Measurements from ENCODE around the gene ITGB4.

Gene ITGB4

DNA sequence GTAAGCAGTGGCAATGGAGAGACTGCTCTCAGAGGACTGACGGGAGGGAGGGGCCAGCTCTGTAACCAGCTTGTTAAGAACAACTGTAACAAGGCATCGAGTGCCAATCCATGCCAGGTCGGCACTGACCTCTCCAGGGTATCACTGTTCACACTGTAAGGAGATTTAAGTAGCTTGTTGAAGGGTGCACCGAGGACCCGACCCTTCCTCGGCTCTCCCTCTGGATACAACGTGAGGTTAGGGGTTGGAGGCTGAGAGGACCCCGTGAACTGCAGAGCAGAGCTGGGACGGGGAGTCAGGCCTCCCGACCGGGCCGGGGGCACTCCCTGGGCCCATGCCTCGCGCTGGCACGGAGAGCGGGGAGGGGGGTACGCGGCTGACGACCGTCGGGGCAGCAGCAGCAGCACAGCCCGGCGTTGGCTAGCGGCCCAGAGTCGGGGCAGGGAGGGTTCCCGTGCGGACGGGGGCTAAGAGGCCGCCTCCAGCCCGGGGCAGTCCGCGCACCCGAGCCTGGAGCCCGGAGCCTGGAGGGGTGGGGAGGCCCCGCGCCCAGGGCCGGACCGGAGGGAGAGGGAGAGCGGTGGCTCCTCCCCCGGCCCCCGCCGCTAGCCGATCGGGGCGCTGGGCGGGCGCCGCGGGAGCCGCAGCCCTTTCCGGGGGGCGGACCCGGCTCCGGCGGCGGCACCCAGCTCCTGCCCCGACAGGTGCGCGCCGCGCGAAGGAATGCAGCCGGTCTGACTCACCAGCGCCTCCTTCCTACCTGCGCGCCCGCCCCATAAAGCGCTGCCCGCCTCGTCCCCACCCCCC lies at the start of gene ITGB4:
Gene ITGB4 (plus strand): TSS at position 804 of the 807 bp plus-strand sequence. CDS start 3,245 bp downstream, outside the sequence.
- H3K4me1 Mint-ChIP-seq (ENCODE audit: low read depth) = peaks cover 4% of the 10 kb centered on the region
- H3K4me3 Mint-ChIP-seq = peak within 1 kb of the TSS; percentile 85
- H3K27me3 Mint-ChIP-seq = peaks cover 2% of the 10 kb centered on the region
- H3K9me3 Mint-ChIP-seq (ENCODE audit: low read depth) = no peaks in the 10 kb centered on the region
- no peak within 1 kb of the TSS for H3K27ac Mint-ChIP-seq
- H3K36me3 Mint-ChIP-seq = no peaks in the 10 kb centered on the region

DNA sequence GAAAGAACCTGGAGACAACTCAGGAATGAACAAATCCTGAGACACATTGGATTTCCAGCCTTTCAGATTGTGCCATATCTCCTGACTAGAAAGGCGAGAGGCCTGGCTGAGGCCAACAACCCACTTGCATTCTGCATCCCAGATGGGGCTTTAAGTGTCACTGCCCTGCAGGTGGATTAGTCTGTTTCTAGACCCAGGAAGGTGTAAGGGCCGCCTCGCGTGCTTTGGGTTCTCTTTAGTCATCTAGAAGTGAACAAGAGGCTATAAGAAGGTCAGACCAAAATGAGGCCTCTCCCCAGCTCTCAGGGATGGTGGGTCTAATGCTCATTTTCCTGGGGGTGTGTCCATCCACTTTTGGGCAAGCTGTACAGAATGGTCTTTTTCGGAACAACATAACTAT lies 49.2 kb upstream of the ITGB4 start:
- H3K4me1 Mint-ChIP-seq (ENCODE audit: low read depth) = peaks cover 24% of the 10 kb centered on the region
- no peaks in the 10 kb centered on the region for H3K27me3 Mint-ChIP-seq
- no peaks in the 10 kb centered on the region for H3K9me3 Mint-ChIP-seq (ENCODE audit: low read depth)
- no peak overlapping the region for H3K4me3 Mint-ChIP-seq
- no peak overlapping the region for H3K27ac Mint-ChIP-seq
- H3K36me3 Mint-ChIP-seq = peaks cover 3% of the 10 kb centered on the region

DNA sequence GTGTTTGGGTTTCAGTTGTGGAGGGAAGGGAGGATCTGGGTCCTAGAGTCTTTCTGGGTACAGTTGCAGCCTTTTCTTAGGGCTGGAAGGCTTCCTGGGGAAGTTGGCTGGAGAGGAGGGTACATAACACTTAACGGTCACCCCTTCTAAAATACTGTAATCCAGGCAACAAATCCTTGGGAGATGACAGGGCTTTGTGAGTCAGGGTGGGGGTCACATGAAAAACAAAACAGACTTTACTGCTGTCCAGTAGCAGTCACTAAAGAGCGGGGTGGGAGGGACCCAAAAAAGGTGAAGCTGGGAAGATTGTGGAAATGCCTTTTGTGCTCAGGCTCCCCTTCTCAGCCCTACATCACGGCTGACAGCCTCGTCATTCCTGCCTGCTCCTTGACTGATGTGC lies 47.8 kb upstream of the ITGB4 start:
- Mint-ChIP-seq H3K27ac (peak overlapping the region; percentile 50), H3K4me3 (no peak overlapping the region), H3K36me3 (peaks cover under 1% of the 10 kb centered on the region), H3K9me3 (ENCODE audit: low read depth) (no peaks in the 10 kb centered on the region), H3K4me1 (ENCODE audit: low read depth) (peaks cover 22% of the 10 kb centered on the region), H3K27me3 (no peaks in the 10 kb centered on the region)

DNA sequence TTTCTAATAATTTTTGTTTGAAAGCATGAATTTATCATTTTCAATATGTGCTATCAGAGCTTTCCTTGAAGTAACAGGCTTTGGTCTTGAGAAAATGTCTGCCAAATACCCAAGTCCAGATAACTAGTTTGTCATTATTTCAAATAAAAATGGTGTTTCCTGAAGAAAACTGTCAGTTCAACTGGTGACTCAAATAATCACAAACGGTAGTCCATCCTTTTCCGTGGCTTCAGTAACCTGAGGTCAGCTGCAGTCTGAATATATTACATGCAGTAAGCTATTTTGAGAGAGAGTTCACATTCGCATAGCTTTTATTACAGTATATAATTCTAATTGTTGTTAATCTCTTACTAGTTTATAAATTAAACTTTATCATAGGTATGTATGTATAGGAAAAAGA lies 44.8 kb upstream of the ITGB4 start:
- H3K27ac Mint-ChIP-seq = no peak overlapping the region
- H3K4me1 Mint-ChIP-seq (ENCODE audit: low read depth) = peaks cover 10% of the 10 kb centered on the region
- H3K9me3 Mint-ChIP-seq (ENCODE audit: low read depth) = no peaks in the 10 kb centered on the region
- H3K27me3 Mint-ChIP-seq = no peaks in the 10 kb centered on the region
- H3K36me3 Mint-ChIP-seq = no peaks in the 10 kb centered on the region
- H3K4me3 Mint-ChIP-seq = no peak overlapping the region

DNA sequence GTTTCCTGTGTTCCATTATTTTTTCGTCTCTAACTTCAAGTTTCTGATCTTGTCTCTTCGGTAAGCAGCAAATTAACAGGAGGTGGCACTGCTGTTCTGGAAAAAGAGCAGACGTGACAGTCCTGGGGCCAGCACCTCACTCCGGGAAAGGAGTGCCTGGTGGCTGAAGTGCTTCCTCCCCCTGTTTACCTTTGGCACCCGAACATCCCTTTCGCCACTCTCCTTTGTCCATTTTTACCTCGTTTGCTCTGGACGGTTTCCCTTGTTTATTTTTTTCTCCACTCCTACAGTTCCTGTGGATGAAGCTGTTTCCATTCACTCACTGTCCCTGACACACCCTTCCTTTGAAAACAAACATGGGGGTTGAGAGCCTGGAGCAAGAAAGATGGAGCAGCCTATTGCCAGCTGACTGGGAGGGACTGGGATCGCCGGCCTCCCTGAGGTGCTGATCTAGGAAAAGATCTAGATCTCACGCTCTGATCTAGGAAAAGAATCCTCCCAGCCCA lies 41.5 kb upstream of the ITGB4 start:
- Mint-ChIP-seq H3K27ac (no peak overlapping the region), H3K9me3 (ENCODE audit: low read depth) (no peaks in the 10 kb centered on the region), H3K4me3 (no peak overlapping the region), H3K4me1 (ENCODE audit: low read depth) (peaks cover 16% of the 10 kb centered on the region), H3K36me3 (no peaks in the 10 kb centered on the region), H3K27me3 (no peaks in the 10 kb centered on the region)

DNA sequence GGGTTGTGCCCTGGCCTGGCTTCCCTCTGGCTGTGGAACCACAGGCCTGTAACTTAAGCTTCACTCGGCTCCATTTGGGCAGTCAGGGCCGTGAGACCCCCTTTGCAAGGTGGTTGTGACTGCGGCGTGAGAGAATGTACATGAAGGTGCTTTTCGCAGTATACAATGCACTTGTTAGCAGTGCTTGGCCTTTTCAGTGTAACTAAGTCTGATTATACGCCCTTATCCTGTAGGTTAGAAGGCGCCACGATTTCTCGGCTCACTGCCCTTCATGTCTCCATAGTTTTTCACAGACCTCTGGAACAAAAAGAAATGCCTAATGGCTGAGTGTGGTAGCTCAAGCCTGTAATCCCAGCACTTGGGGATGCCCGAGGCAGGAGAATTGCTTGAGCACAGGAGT lies 40.8 kb upstream of the ITGB4 start:
- Mint-ChIP-seq H3K4me1 (ENCODE audit: low read depth) (peaks cover 15% of the 10 kb centered on the region), H3K4me3 (no peak overlapping the region)

DNA sequence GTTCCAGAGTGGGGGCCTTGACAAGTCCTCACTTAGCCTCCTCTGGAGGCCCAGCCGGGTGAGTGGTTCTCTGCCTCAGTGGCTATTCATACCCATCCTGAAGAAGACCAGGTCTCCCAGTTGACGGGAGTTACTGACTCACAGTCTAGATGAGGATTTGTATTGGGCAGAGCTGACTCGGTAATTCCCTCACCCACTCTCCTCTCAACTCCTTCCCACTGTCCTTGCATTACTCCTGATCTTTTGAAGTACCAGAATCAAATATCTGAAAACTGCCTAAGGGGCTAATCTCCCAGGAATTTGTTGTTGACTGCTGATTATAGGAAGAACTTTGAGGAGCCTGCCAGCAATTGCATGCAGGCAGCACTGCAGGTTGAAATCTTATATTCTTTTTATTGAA lies 40.0 kb upstream of the ITGB4 start:
- no peaks in the 10 kb centered on the region for H3K9me3 Mint-ChIP-seq (ENCODE audit: low read depth)
- peaks cover 21% of the 10 kb centered on the region for H3K4me1 Mint-ChIP-seq (ENCODE audit: low read depth)
- no peak overlapping the region for H3K27ac Mint-ChIP-seq
- no peaks in the 10 kb centered on the region for H3K27me3 Mint-ChIP-seq
- no peak overlapping the region for H3K4me3 Mint-ChIP-seq
- no peaks in the 10 kb centered on the region for H3K36me3 Mint-ChIP-seq

More for the DNA sequence above, 40.8 kb upstream of the ITGB4 start:
- no peaks in the 10 kb centered on the region for H3K36me3 Mint-ChIP-seq
- no peak overlapping the region for H3K27ac Mint-ChIP-seq
- H3K27me3 Mint-ChIP-seq = no peaks in the 10 kb centered on the region
- H3K9me3 Mint-ChIP-seq (ENCODE audit: low read depth) = no peaks in the 10 kb centered on the region

DNA sequence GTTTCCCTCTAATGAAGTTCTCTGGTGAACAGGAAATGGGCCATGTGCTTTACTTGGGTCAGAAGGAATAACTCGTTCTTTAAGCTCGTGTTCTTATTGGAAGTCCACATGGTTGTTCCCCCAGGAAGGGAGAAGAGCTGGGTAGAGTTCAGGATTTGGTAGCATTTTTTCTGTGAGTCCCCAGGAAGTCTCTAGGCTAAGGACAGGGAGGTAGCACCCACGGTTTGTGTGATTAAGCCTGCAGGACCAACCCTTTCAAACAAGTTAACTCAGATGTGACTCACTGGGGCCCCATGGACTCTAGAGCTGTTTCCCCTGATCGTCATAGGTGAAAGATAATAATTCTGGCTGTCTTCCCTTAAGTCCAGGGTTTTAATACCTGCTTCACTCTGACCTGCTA lies 37.7 kb upstream of the ITGB4 start:
- Mint-ChIP-seq H3K27me3 (no peaks in the 10 kb centered on the region), H3K27ac (no peak overlapping the region), H3K4me3 (no peak overlapping the region)

DNA sequence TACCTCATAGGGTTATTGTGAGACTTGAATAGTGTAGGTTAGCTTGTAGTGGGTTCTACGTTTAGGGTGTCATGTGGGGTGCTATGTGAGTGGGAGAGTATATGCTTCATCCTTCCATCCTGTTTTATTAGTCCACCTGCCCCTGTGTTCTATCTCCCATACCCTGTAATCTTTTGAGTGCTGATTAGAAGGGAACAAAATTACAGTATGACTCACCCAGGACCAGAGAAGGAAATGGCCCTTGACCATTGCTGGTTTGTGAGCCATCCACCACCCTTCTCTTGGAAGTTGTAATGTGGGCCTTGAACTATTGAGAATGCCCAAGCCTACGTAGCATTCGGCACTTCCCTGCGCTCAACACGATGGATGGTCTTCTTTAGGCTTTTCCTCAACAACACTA lies 37.0 kb upstream of the ITGB4 start:
- H3K9me3 Mint-ChIP-seq (ENCODE audit: low read depth) = no peaks in the 10 kb centered on the region
- no peak overlapping the region for H3K4me3 Mint-ChIP-seq
- H3K27me3 Mint-ChIP-seq = no peaks in the 10 kb centered on the region
- H3K36me3 Mint-ChIP-seq = peaks cover 3% of the 10 kb centered on the region
- H3K4me1 Mint-ChIP-seq (ENCODE audit: low read depth) = peaks cover 42% of the 10 kb centered on the region
- no peak overlapping the region for H3K27ac Mint-ChIP-seq

More for the DNA sequence above, 37.7 kb upstream of the ITGB4 start:
- Mint-ChIP-seq H3K36me3 (peaks cover 3% of the 10 kb centered on the region), H3K4me1 (ENCODE audit: low read depth) (peaks cover 36% of the 10 kb centered on the region), H3K9me3 (ENCODE audit: low read depth) (no peaks in the 10 kb centered on the region)

DNA sequence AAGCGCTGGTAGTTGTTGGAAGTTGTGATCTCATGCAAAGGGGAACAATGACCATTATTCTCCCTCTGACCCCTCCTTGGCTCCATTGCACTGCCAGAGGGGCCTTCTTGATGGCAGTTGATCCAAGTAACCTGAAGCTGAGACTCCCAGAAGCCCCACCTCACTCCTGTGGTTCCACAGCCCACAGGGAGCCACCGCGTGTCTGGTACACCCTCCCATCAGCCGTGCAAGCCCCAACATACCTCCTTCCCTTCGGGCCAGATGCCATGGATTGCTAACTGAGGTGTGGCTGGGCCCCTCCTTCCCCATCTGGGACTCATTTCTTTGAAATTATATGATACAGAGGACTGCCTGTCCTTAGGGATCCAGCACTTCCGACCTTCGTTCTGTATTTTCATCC lies 36.3 kb upstream of the ITGB4 start:
- Mint-ChIP-seq H3K4me1 (ENCODE audit: low read depth) (peaks cover 49% of the 10 kb centered on the region), H3K9me3 (ENCODE audit: low read depth) (no peaks in the 10 kb centered on the region), H3K27ac (no peak overlapping the region), H3K4me3 (no peak overlapping the region), H3K27me3 (no peaks in the 10 kb centered on the region), H3K36me3 (peaks cover 3% of the 10 kb centered on the region)

DNA sequence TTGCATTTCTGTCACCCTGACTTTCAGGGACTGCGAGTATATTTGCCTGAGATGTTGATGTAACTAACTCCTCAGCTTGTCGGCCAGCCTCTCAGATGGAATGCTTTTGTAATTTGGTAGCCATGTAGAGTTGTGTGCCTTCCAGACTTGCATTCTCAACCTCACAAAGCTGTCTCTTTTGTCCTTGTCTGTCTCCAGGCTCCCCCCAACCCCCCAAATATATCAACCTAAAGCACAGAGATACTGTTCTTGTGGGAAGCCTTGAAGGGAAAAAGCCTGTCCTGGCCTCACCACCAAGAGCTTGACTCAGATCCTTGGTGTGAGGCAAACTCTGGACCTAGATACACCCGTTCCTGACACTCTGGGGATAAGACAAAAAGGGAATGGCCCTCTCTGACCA lies 35.8 kb upstream of the ITGB4 start:
- Mint-ChIP-seq H3K36me3 (peaks cover 3% of the 10 kb centered on the region), H3K4me1 (ENCODE audit: low read depth) (peaks cover 53% of the 10 kb centered on the region), H3K9me3 (ENCODE audit: low read depth) (no peaks in the 10 kb centered on the region), H3K4me3 (no peak overlapping the region), H3K27me3 (no peaks in the 10 kb centered on the region), H3K27ac (no peak overlapping the region)

DNA sequence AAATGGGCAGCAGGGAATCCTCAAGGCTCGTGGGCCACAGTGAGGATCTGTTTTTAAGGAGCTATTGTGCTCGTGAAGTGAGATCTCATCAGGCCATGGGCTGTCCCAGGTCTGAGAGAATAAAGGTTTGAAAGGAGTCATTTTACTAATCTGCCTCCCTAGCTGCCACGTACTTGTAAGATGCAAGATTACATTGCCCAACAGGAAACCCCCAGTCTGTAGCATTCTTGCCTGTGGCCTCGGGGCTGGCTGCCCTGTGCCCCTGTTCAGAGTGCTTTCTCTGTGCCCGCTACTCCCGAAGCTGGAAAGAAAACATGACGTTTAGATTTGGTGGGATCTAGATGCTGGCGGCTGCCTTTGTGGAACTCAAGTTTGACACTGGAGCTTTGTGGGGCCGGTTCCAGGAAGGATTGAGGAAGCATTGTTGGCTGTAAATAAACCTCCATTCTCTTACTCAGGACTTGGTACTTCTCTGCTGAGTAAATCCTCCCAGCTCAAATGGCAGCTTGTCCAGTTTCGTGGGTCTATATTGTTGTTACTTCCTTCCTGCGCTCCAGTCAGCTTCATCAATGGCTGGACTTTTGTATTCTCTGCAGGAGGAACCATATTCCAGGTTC lies 32.9 kb upstream of the ITGB4 start:
- H3K36me3 Mint-ChIP-seq = peaks cover 3% of the 10 kb centered on the region
- H3K27ac Mint-ChIP-seq = peak overlapping the region; percentile 87
- peaks cover 65% of the 10 kb centered on the region for H3K4me1 Mint-ChIP-seq (ENCODE audit: low read depth)
- H3K4me3 Mint-ChIP-seq = no peak overlapping the region
- H3K27me3 Mint-ChIP-seq = no peaks in the 10 kb centered on the region
- H3K9me3 Mint-ChIP-seq (ENCODE audit: low read depth) = no peaks in the 10 kb centered on the region

DNA sequence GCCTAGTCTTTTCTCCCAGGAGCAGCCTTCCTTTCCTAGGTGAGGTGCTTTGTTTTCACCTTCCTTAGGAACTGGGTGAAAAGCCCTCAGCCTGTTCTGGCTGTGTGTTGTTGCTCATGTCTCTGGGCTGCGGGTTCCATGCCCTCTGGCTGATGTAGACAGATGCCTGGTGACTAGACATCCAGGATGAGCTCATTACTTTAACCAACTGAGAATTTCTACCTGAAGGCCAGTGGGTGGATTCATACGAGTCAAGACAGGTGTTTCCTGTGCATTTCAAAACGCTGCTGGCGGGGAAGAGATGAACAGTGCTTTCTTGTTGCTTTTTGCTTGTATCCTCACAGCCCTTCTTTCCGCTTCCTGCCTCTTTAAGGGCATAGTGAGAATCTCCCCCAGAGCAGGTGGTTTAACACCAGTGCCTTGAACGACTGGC lies 31.8 kb upstream of the ITGB4 start:
- Mint-ChIP-seq H3K4me3 (peak overlapping the region; percentile 11), H3K36me3 (peaks cover 3% of the 10 kb centered on the region), H3K27me3 (no peaks in the 10 kb centered on the region), H3K4me1 (ENCODE audit: low read depth) (peaks cover 60% of the 10 kb centered on the region), H3K9me3 (ENCODE audit: low read depth) (no peaks in the 10 kb centered on the region), H3K27ac (peak overlapping the region; percentile 87)

DNA sequence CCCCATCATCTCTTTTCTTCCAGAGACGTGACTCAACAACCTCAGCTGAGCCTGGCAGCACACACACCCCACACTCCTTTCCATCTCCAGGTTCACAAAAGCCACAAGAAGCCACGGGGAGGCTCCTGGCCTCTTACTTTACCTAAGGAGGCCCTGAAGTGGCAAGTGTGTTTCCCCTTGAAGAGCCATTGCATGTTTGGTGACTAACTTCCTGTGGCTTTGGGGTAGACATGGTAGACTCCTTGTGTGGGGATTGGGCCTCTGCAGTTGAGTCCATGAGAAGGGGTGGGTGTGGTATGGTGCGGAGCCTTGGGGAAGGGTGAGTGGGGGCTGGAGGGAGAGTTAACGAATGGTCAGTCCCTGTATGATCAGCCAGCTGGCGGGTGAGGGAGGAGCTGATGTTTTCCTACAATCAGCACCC lies 29.9 kb upstream of the ITGB4 start:
- H3K36me3 Mint-ChIP-seq = peaks cover 5% of the 10 kb centered on the region
- no peak overlapping the region for H3K4me3 Mint-ChIP-seq
- H3K4me1 Mint-ChIP-seq (ENCODE audit: low read depth) = peaks cover 51% of the 10 kb centered on the region
- no peaks in the 10 kb centered on the region for H3K27me3 Mint-ChIP-seq
- no peaks in the 10 kb centered on the region for H3K9me3 Mint-ChIP-seq (ENCODE audit: low read depth)
- H3K27ac Mint-ChIP-seq = peak overlapping the region; percentile 66

DNA sequence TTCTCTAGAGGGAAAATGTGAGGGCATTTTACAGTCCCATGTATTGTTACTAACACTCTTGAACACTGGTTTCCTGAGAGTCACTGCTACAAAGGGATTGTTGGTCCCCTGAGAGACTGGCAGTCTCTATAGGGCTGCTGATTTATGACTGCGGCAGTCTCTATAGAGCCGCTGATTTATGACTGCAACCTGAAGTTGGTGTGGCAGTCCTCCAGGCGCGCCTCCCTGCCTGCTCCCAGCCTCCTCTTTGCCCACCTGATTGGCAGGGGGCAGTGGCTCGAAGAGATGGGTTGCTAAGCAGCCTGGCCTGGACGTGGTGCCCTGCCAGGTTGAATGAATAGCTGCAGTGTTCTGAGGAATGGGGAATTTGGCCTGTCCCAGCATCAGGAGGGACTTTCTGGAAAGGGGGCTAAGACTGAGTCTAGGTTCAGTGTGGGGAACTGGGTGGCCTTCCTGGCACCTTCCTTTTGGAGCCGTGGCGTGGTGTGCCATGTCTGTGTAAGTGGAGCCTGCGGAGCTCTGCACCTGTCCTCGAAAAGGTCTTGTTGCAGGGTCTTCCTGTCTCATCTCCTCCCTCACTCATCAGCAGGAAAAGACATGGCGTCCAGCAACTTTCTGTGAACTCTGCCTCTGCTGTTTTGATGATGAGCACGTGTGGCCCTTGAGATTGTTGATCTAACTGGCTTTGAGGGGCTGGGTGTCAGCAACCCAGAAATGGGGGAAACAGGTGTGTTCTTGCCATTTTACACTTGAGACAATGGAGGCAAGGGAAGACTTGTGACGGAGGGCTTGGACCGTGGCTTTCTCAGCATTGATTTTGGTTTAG lies 29.2 kb upstream of the ITGB4 start:
- no peaks in the 10 kb centered on the region for H3K27me3 Mint-ChIP-seq
- no peaks in the 10 kb centered on the region for H3K9me3 Mint-ChIP-seq (ENCODE audit: low read depth)
- H3K27ac Mint-ChIP-seq = peak overlapping the region; percentile 66
- H3K4me3 Mint-ChIP-seq = no peak overlapping the region
- peaks cover 46% of the 10 kb centered on the region for H3K4me1 Mint-ChIP-seq (ENCODE audit: low read depth)
- H3K36me3 Mint-ChIP-seq = peaks cover 5% of the 10 kb centered on the region

Data from activated naive CD8-positive, alpha-beta T cell (primary cell).